ENCODE data around the gene KCNN3.

DNA sequence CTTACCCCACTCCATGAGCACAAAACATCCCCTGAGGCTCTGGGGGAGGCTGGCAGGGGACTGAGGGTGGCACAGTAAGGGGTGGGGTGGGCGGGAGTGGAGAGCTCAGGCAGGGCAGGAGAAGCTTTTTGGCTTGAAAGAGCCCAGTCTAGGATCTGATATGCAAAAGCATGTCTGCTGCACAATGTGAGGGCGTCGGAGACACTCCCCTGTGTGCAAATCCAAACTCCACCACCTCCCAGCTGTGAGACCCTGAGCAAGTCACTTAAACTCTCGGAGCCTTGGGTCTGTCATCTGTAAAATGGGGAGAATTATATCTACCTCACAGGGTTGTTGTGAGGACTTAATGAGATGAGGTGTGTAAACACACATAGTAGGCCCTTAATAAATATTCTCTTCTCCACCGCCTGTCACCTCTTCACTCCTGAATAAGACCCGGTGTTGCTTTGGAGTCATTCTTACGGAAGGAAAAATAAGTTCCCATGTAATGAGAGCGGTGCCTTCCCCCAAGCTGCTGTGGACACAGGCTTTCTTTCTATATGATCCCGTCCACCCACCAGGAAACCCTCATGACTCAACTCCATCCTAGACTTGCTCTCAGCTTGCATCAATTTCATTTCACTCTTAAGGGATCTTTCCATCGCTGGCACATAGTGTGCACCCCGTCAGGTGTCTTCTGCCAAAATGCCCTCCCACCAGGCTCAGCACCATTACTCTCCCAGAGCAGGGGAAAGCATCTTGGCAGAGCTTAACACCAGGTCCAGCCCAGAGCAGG lies 12.5 kb downstream of the KCNN3 start:
- no peak for TF ChIP-seq POLR2AphosphoS5 (IDR thresholded peaks at IDR 0.05; ENCODE audit: low read depth, low read length)
- no peak for TF ChIP-seq CEBPB (IDR thresholded peaks at IDR 0.05; ENCODE audit: low read depth, low read length)
- TF ChIP-seq CTCF (IDR thresholded peaks at IDR 0.05; ENCODE audit: control extremely low read depth in 1 of 3, insufficient read depth in 1 of 3, low read depth in 1 of 3, low read length in 3 of 3): no peak
- no peak for TF ChIP-seq FOSL1 (IDR thresholded peaks at IDR 0.05; ENCODE audit: insufficient read depth, low read depth, low read length)
- no peak for TF ChIP-seq RNF2 (IDR thresholded peaks at IDR 0.05; ENCODE audit: borderline replicate concordance, low read depth, low read length, missing control alignments, poor library complexity, severe bottlenecking)
- TF ChIP-seq TEAD4 (IDR thresholded peaks at IDR 0.05; ENCODE audit: low read depth, low read length): no peak
- no peak for TF ChIP-seq POLR2A (IDR thresholded peaks at IDR 0.05; ENCODE audit: control extremely low read depth in 1 of 2, low read depth in 2 of 2, low read length in 2 of 2)
- TF ChIP-seq SP2 (IDR thresholded peaks at IDR 0.05; ENCODE audit: low read length): no peak
- TF ChIP-seq SIRT6 (IDR thresholded peaks at IDR 0.05; ENCODE audit: low read length): no peak
- TF ChIP-seq KDM5A (IDR thresholded peaks at IDR 0.05; ENCODE audit: low read length): no peak
- TF ChIP-seq RFX5 (IDR thresholded peaks at IDR 0.05; ENCODE audit: borderline replicate concordance, low read depth, low read length): no peak
- no peak for TF ChIP-seq SIN3A (conservative IDR thresholded peaks at IDR 0.05 in 1 of 2, IDR thresholded peaks at IDR 0.05 in 1 of 2; ENCODE audit: low read depth in 1 of 2, low read length in 2 of 2)
- TF ChIP-seq TAF1 (IDR thresholded peaks at IDR 0.05; ENCODE audit: low read depth, low read length): no peak
- TF ChIP-seq USF2 (IDR thresholded peaks at IDR 0.05; ENCODE audit: low read length): no peak
